ENCODE results near the gene TSPAN9. TPM values are rescaled to one million over a fixed set of nuclear protein-coding genes. Genes with fewer than 3 reads are reported as not detected.

The TSPAN9 gene
- total RNA-seq, 2 experiments from 2014 or later, result 0.07 TPM; not detected in 1

- ATAC-seq (no peak), DNase-seq (no peak)
- Mint-ChIP-seq H3K4me3 (no peak overlapping the region), H3K27ac (no peak overlapping the region), H3K9me3 (no peaks in the 10 kb centered on the region), H3K36me3 (ENCODE audit: low read depth) (no peaks in the 10 kb centered on the region), H3K27me3 (peaks cover 3% of the 10 kb centered on the region), H3K4me1 (ENCODE audit: low read depth) (peaks cover 9% of the 10 kb centered on the region)
- POLR2A ChIA-PET, result interaction anchor here (0.7 kb wide), 1 partner anchor 421 kb away, joined by 3 read pairs; no protein-coding TSS in a partner anchor
- CTCF ChIA-PET, result no interaction called here
- intact Hi-C loops (cut with micrococcal nuclease), result no loop called here
- TF ChIP-seq, protein P1, sequence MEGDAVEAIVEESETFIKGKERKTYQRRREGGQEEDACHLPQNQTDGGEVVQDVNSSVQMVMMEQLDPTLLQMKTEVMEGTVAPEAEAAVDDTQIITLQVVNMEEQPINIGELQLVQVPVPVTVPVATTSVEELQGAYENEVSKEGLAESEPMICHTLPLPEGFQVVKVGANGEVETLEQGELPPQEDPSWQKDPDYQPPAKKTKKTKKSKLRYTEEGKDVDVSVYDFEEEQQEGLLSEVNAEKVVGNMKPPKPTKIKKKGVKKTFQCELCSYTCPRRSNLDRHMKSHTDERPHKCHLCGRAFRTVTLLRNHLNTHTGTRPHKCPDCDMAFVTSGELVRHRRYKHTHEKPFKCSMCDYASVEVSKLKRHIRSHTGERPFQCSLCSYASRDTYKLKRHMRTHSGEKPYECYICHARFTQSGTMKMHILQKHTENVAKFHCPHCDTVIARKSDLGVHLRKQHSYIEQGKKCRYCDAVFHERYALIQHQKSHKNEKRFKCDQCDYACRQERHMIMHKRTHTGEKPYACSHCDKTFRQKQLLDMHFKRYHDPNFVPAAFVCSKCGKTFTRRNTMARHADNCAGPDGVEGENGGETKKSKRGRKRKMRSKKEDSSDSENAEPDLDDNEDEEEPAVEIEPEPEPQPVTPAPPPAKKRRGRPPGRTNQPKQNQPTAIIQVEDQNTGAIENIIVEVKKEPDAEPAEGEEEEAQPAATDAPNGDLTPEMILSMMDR (IDR thresholded peaks at IDR 0.05), result no peak
Observed at GRCh38 chr12:3184485-3184884, 107.3 kb downstream of the TSPAN9 start.

DNA sequence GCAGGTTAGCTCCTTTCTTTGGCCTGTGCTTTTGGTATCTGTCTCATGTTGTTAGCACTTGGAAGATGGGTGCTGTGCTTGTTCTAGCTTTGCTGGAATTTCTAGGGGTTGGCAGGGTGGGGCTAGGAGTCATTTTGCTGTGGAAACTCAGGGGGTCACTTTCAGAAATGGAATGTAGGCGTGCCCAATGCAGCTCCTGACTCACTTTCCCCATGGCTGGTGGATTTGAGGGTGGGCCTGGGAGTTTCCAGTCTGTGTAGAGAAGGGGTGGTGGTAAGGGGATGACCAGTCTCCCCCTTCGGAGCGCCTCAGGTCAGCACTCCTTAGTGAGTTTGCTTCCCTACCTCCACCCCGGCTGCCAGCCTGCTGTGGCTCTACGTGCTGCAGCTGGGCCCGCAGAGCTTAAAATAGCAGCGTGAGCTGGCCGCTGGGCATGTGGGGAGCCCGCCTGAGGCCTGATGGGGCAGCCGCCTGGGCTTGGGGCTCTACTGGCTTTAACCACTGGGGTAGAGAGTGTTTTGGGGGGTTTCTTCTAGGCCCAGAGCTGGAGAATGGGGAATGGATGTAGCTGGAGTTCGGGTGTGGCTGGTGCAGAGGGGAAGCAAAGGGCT is 108.2 kb downstream of the TSPAN9 start:
- POLR2A ChIA-PET, result no interaction called here
- H3K4me1 Mint-ChIP-seq (ENCODE audit: low read depth), result peaks cover 9% of the 10 kb centered on the region
- no peak for ATAC-seq
- H3K4me3 Mint-ChIP-seq, result no peak overlapping the region
- H3K27ac Mint-ChIP-seq, result no peak overlapping the region
- TF ChIP-seq, protein P1 (IDR thresholded peaks at IDR 0.05), result no peak
- H3K27me3 Mint-ChIP-seq, result peaks cover 3% of the 10 kb centered on the region
- CTCF ChIA-PET, result interaction anchor here (1.4 kb wide), 1 partner anchor 23 kb away, joined by 3 read pairs; no protein-coding TSS in a partner anchor
- intact Hi-C loops (cut with micrococcal nuclease), result no loop called here
- DNase-seq, result no peak
- no peaks in the 10 kb centered on the region for H3K9me3 Mint-ChIP-seq
- H3K36me3 Mint-ChIP-seq (ENCODE audit: low read depth), result no peaks in the 10 kb centered on the region

DNA sequence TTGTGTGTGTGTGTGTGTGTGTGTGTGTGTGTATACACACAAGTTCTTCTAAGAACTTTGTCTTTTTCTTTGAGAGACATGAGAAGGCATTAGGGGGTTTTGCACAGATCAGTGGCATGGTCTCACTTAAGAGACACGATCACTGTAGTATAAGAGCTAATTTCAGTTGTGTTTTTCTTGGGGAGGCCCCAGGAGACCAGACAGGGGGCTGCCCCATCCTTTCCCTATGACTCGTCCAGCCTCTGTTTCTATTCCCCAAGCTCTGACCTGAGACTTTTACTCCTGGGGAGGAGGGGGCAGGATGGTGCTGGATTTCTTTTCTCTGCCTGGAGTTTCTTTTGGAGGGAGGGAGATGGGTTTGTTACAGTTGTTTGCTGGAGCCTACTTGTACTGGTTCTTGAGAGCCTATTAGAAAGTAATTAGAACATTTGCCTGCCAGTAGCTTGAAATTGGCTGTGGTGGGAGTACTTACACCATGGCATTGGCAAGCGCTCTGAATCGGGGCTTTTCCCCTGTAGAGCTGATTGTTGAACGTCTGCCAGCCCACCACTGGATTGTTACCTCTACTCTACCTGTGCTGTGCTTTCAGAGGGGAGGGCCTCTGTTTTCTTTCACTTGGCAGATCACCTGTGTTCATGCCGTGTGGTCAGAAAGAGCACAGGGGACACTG is 109.5 kb downstream of the TSPAN9 start:
- POLR2A ChIA-PET, result interaction anchor here (0.8 kb wide), 1 partner anchor 13 kb away, joined by 3 read pairs; no protein-coding TSS in a partner anchor
- peaks cover 9% of the 10 kb centered on the region for H3K4me1 Mint-ChIP-seq (ENCODE audit: low read depth)
- no peaks in the 10 kb centered on the region for H3K36me3 Mint-ChIP-seq (ENCODE audit: low read depth)
- peaks cover 3% of the 10 kb centered on the region for H3K27me3 Mint-ChIP-seq
- no peak overlapping the region for H3K27ac Mint-ChIP-seq
- H3K4me3 Mint-ChIP-seq, result no peak overlapping the region
- no peaks in the 10 kb centered on the region for H3K9me3 Mint-ChIP-seq
- TF ChIP-seq, protein P1 (IDR thresholded peaks at IDR 0.05), result no peak
- intact Hi-C loops (cut with micrococcal nuclease), result no loop called here
- peak; percentile 20 for DNase-seq
- peak; percentile 74 for ATAC-seq
- CTCF ChIA-PET, result interaction anchor here (1.4 to 1.9 kb wide), 2 partner anchors 22 to 89 kb away, joined by 3 to 6 read pairs; no protein-coding TSS in a partner anchor

DNA sequence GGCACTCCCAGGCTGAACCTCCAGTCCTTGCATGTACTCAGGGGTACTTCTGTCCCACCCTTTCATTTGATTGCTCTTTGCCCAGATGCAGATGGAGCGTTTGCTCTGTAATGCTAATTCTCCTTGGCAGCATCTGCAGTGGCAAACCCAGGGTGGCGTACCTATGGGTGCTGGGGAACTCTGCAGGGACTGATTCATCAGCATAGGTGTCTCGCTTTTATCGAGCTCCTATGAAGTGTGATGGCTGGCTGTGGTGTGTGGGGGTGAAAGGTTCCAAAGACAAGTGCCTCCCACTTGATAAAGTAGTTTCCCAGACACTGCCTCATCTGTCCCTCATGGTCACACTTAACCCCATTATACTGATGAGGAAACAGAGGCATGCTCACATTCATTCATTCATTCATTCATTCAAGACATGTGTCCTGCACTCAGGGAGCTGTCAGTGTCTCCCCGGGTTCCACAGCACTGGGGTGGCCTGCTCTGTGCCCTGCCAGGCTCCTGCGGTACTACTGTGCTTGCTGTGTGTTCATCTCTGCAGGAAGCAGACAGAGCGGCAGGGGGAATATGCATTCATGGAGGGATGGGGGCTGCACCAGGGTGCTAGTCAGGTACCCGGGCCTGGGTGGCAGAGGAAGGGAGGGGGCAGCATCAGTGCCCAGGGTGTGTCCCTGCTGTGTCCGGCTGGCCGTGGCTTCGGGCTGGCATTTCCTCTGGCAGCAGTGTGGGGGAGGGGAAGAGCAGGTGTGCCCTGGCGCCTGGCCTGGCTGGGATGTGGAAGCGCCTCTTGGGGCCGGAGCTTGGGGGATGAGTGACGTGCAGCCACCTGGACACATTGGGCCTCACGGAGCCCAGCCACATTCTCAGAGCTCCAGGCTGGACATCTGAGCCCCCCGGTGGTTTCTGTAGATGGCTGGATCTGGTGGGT is 110.9 kb downstream of the TSPAN9 start:
- intact Hi-C loops (cut with micrococcal nuclease), result no loop called here
- ATAC-seq, result no peak
- DNase-seq, result no peak
- Mint-ChIP-seq H3K4me3 (no peak overlapping the region), H3K9me3 (no peaks in the 10 kb centered on the region), H3K27ac (no peak overlapping the region), H3K4me1 (ENCODE audit: low read depth) (peaks cover 9% of the 10 kb centered on the region), H3K27me3 (peaks cover 4% of the 10 kb centered on the region), H3K36me3 (ENCODE audit: low read depth) (no peaks in the 10 kb centered on the region)
- ChIA-PET CTCF (interaction anchor here (1.3 to 1.9 kb wide), 2 partner anchors 87 to 115 kb away, joined by 4 to 6 read pairs; no protein-coding TSS in a partner anchor), POLR2A (no interaction called here)
- TF ChIP-seq, protein P1 (IDR thresholded peaks at IDR 0.05), result no peak
